GM23338 (cell line): Measurements from ENCODE around the gene CUEDC1. TPM values are rescaled to one million over a fixed set of nuclear protein-coding genes. Genes with fewer than 3 reads are reported as not detected.

Source experiments
- ATAC-seq: fragments of 200-7000 bp; cut with Tn5 transposase; 3 replicates; pipeline ENCODE4 v1.9.1; 2020
- DNase-seq: peaks from one replicate; pipeline ENCODE4 v3.0.0-alpha.2; 2015; ENCODE audit warnings: low spot score
- H2AFZ ChIP-seq: fragments of 200-600 bp; sonication (generic); 2 replicates; pipeline ENCODE4 v1.8.0; 2016; ENCODE audit warnings: antibody characterized with exemption, mild to moderate bottlenecking, moderate library complexity
- H3F3A ChIP-seq: fragments of 200-600 bp; sonication (generic); replicated peaks from 2 replicates; pipeline ENCODE4 v1.8.0; 2017; ENCODE audit warnings: antibody characterized with exemption, mixed run types, low read depth
- H3K27ac ChIP-seq: fragments of 200-600 bp; sonication (generic); 2 replicates; pipeline ENCODE4 v1.6.1; 2016; ENCODE audit warnings: low read depth
- H3K27me3 ChIP-seq: fragments of 200-600 bp; sonication (generic); 2 replicates; pipeline ENCODE4 v1.8.0; 2016; ENCODE audit warnings: mild to moderate bottlenecking, mixed run types, moderate library complexity; ENCODE audit not compliant: insufficient read depth
- H3K36me3 ChIP-seq: fragments of 200-600 bp; sonication (generic); 2 replicates; pipeline ENCODE4 v1.8.0; 2016; ENCODE audit warnings: mild to moderate bottlenecking; ENCODE audit not compliant: insufficient read depth
- H3K4me1 ChIP-seq: fragments of 200-600 bp; sonication (generic); 2 replicates; pipeline ENCODE4 v1.8.0; 2016; ENCODE audit warnings: mild to moderate bottlenecking, moderate library complexity; ENCODE audit not compliant: insufficient read depth
- H3K4me2 ChIP-seq: fragments of 200-600 bp; sonication (generic); 2 replicates; pipeline ENCODE4 v1.7.1; 2017; ENCODE audit warnings: mixed run types
- H3K4me3 ChIP-seq: fragments of 200-600 bp; sonication (generic); 2 replicates; pipeline ENCODE4 v1.6.1; 2016; ENCODE audit warnings: mixed run types
- H3K79me2 ChIP-seq: fragments of 200-600 bp; sonication (generic); replicated peaks from 2 replicates; pipeline ENCODE4 v1.8.0; 2017; ENCODE audit warnings: mild to moderate bottlenecking; ENCODE audit not compliant: insufficient read depth
- H3K9me2 ChIP-seq: fragments of 200-600 bp; sonication (generic); 2 replicates; pipeline ENCODE4 v1.8.0; 2017; ENCODE audit not compliant: insufficient read depth
- H4K20me1 ChIP-seq: fragments of 200-600 bp; sonication (generic); replicated peaks from 2 replicates; pipeline ENCODE4 v1.8.0; 2017; ENCODE audit warnings: mild to moderate bottlenecking; ENCODE audit not compliant: insufficient read depth
- H3K27ac Mint-ChIP-seq: 2 replicates; pipeline ENCODE4 v1.8.0; 2020; ENCODE audit warnings: inconsistent platforms, mild to moderate bottlenecking, moderate library complexity, mixed read lengths
- H3K27me3 Mint-ChIP-seq: 3 replicates; pipeline ENCODE4 v1.8.0; 2022; ENCODE audit warnings: low read depth, mild to moderate bottlenecking, moderate library complexity, mixed read lengths, inconsistent platforms; ENCODE audit not compliant: insufficient read depth, poor library complexity
- H3K36me3 Mint-ChIP-seq: 3 replicates; pipeline ENCODE4 v1.8.0; 2021; ENCODE audit warnings: low read depth, mild to moderate bottlenecking, inconsistent platforms, moderate library complexity, mixed read lengths
- H3K4me1 Mint-ChIP-seq: 3 replicates; pipeline ENCODE4 v1.8.0; 2020; ENCODE audit warnings: mild to moderate bottlenecking, inconsistent platforms, mixed read lengths
- H3K4me3 Mint-ChIP-seq: 3 replicates; pipeline ENCODE4 v1.8.0; 2021; ENCODE audit warnings: moderate library complexity, mild to moderate bottlenecking, inconsistent platforms, mixed read lengths
- H3K9me3 Mint-ChIP-seq: 3 replicates; pipeline ENCODE4 v1.8.0; 2020; ENCODE audit warnings: moderate library complexity, mild to moderate bottlenecking, inconsistent platforms, mixed read lengths
- CREB1 ChIP-seq: fragments of 250-450 bp; sonication (Bioruptor Pico); IDR thresholded peaks from 2 replicates; pipeline ENCODE4 v1.5.0; 2020; ENCODE audit warnings: low read depth, mild to moderate bottlenecking, moderate library complexity
- NANOG ChIP-seq: IDR thresholded peaks from 2 replicates; pipeline ENCODE4 v1.6.1; 2016; ENCODE audit warnings: antibody characterized with exemption, borderline replicate concordance
- STAT1 ChIP-seq: IDR thresholded peaks from one replicate; pipeline ENCODE4 v1.6.1; 2016; ENCODE audit warnings: antibody characterized with exemption; ENCODE audit not compliant: unreplicated experiment
- ZNF114 ChIP-seq: fragments of 250-450 bp; sonication (Bioruptor Pico); IDR thresholded peaks from 2 replicates; pipeline ENCODE4 v1.5.0; 2020; ENCODE audit warnings: mild to moderate bottlenecking, moderate library complexity
- ZNF331 ChIP-seq: fragments of 250-450 bp; sonication (Bioruptor Pico); IDR thresholded peaks from 2 replicates; pipeline ENCODE4 v1.5.0; 2020; ENCODE audit warnings: low read depth, mild to moderate bottlenecking, moderate library complexity
- polyA plus RNA-seq: library from polyadenylated mRNA; unstranded; fragments of >200 nt; fragmentation: Nextera tagmentation; extraction: Ambion mirVana; gene quantifications from 2 replicates; pipeline ENCODE4 v1.2.1, GENCODE V29; 2016
- total RNA-seq: library from RNA; depleted of rRNA; stranded (reverse); fragments of >200 nt; shearing (Covaris generic); gene quantifications from 2 replicates; pipeline ENCODE4 v1.2.3, GENCODE V29; 2014
- TF ChIP-seq, protein P1 (sequence below), 2 experiments: fragments of 200-600 bp in 1 of 2; sonication (generic) in 1 of 2; conservative IDR thresholded peaks; 2 replicates each; pipeline versions ENCODE4 v1.5.1 to v1.6.1; 2016 to 2017; ENCODE audit warnings: antibody characterized with exemption in 2 of 2, low read depth in 2 of 2, mild to moderate bottlenecking in 2 of 2, moderate library complexity in 1 of 2
- TF ChIP-seq, protein P2 (sequence below): fragments of 250-450 bp; sonication (Bioruptor Pico); IDR thresholded peaks from 2 replicates; pipeline ENCODE4 v1.5.0; 2020; ENCODE audit warnings: mild to moderate bottlenecking, moderate library complexity
- TF ChIP-seq, protein P3 (sequence below): IDR thresholded peaks from one replicate; pipeline ENCODE4 v1.6.1; 2018; ENCODE audit warnings: antibody characterized with exemption; ENCODE audit not compliant: unreplicated experiment
- TF ChIP-seq, protein P4 (sequence below): IDR thresholded peaks from 2 replicates; pipeline ENCODE4 v1.6.1; 2016; ENCODE audit warnings: antibody characterized with exemption

The CUEDC1 gene
- total and polyA plus RNA-seq, 2 experiments from 2014 or later, result 3.0 to 7.7 TPM

DNA sequence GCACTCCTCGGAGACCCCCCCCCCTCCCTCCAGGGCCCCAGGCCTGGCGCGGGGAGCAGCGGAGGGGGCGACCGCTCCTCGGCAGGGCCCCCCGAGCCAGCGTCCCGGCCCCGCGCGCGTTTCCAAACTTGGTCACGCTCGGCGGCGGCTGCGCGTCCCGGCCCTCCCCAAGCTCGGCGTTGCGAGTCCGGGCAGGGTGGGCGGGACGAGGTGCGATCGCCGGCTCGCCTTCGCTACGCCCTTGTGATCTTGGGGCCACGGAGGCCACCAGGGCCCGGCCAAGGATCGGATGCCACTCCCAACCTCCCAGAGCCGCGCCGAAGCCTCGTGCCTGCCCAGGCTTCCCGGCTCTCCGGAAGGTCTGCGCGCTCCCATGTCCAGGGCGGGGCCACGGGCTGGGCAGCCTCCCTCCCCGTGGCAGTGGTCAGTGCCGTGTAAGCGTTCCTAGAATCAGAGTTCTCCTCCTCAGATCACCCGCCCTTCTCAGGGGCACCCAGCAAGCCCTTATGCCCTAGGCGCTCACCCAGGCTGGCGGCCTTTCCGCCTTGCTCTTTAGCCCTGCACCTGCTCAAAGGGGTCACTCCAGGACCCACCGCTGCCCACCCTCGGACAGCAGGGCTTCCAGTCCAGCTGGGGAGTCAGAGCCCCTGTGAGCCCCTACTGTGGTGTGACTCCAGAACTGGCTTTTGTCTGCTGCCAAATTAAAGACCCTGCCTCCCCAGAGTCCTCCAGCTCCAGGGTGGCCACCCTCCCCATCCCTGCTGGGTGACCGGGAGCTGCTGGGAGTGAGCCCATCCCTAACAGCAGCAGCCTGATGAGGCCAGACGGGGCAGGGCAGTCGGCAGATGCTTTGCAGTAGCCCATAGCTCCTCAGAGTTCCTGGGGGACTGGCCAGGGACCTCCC, 93.2 kb downstream of the CUEDC1 start:
- H3K36me3 Mint-ChIP-seq, result peaks cover 9% of the 10 kb centered on the region; the same call in 1 of the 3 replicates
- H4K20me1 ChIP-seq, result no peaks in the 10 kb centered on the region
- no peaks in the 10 kb centered on the region for H3K9me3 Mint-ChIP-seq
- TF ChIP-seq, protein P1, sequence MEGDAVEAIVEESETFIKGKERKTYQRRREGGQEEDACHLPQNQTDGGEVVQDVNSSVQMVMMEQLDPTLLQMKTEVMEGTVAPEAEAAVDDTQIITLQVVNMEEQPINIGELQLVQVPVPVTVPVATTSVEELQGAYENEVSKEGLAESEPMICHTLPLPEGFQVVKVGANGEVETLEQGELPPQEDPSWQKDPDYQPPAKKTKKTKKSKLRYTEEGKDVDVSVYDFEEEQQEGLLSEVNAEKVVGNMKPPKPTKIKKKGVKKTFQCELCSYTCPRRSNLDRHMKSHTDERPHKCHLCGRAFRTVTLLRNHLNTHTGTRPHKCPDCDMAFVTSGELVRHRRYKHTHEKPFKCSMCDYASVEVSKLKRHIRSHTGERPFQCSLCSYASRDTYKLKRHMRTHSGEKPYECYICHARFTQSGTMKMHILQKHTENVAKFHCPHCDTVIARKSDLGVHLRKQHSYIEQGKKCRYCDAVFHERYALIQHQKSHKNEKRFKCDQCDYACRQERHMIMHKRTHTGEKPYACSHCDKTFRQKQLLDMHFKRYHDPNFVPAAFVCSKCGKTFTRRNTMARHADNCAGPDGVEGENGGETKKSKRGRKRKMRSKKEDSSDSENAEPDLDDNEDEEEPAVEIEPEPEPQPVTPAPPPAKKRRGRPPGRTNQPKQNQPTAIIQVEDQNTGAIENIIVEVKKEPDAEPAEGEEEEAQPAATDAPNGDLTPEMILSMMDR (conservative IDR thresholded peaks at IDR 0.05; ENCODE audit: low read depth in 2 of 2), result no peak
- TF ChIP-seq, protein P2, sequence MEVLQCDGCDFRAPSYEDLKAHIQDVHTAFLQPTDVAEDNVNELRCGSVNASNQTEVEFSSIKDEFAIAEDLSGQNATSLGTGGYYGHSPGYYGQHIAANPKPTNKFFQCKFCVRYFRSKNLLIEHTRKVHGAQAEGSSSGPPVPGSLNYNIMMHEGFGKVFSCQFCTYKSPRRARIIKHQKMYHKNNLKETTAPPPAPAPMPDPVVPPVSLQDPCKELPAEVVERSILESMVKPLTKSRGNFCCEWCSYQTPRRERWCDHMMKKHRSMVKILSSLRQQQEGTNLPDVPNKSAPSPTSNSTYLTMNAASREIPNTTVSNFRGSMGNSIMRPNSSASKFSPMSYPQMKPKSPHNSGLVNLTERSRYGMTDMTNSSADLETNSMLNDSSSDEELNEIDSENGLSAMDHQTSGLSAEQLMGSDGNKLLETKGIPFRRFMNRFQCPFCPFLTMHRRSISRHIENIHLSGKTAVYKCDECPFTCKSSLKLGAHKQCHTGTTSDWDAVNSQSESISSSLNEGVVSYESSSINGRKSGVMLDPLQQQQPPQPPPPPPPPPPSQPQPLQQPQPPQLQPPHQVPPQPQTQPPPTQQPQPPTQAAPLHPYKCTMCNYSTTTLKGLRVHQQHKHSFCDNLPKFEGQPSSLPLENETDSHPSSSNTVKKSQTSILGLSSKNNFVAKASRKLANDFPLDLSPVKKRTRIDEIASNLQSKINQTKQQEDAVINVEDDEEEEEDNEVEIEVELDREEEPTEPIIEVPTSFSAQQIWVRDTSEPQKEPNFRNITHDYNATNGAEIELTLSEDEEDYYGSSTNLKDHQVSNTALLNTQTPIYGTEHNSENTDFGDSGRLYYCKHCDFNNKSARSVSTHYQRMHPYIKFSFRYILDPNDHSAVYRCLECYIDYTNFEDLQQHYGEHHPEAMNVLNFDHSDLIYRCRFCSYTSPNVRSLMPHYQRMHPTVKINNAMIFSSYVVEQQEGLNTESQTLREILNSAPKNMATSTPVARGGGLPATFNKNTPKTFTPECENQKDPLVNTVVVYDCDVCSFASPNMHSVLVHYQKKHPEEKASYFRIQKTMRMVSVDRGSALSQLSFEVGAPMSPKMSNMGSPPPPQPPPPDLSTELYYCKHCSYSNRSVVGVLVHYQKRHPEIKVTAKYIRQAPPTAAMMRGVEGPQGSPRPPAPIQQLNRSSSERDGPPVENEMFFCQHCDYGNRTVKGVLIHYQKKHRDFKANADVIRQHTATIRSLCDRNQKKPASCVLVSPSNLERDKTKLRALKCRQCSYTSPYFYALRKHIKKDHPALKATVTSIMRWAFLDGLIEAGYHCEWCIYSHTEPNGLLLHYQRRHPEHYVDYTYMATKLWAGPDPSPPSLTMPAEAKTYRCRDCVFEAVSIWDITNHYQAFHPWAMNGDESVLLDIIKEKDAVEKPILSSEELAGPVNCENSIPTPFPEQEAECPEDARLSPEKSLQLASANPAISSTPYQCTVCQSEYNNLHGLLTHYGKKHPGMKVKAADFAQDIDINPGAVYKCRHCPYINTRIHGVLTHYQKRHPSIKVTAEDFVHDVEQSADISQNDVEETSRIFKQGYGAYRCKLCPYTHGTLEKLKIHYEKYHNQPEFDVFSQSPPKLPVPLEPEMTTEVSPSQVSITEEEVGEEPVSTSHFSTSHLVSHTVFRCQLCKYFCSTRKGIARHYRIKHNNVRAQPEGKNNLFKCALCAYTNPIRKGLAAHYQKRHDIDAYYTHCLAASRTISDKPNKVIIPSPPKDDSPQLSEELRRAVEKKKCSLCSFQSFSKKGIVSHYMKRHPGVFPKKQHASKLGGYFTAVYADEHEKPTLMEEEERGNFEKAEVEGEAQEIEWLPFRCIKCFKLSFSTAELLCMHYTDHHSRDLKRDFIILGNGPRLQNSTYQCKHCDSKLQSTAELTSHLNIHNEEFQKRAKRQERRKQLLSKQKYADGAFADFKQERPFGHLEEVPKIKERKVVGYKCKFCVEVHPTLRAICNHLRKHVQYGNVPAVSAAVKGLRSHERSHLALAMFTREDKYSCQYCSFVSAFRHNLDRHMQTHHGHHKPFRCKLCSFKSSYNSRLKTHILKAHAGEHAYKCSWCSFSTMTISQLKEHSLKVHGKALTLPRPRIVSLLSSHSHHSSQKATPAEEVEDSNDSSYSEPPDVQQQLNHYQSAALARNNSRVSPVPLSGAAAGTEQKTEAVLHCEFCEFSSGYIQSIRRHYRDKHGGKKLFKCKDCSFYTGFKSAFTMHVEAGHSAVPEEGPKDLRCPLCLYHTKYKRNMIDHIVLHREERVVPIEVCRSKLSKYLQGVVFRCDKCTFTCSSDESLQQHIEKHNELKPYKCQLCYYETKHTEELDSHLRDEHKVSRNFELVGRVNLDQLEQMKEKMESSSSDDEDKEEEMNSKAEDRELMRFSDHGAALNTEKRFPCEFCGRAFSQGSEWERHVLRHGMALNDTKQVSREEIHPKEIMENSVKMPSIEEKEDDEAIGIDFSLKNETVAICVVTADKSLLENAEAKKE (CRISPR knock-in tag), result no peak
- TF ChIP-seq, protein P3, sequence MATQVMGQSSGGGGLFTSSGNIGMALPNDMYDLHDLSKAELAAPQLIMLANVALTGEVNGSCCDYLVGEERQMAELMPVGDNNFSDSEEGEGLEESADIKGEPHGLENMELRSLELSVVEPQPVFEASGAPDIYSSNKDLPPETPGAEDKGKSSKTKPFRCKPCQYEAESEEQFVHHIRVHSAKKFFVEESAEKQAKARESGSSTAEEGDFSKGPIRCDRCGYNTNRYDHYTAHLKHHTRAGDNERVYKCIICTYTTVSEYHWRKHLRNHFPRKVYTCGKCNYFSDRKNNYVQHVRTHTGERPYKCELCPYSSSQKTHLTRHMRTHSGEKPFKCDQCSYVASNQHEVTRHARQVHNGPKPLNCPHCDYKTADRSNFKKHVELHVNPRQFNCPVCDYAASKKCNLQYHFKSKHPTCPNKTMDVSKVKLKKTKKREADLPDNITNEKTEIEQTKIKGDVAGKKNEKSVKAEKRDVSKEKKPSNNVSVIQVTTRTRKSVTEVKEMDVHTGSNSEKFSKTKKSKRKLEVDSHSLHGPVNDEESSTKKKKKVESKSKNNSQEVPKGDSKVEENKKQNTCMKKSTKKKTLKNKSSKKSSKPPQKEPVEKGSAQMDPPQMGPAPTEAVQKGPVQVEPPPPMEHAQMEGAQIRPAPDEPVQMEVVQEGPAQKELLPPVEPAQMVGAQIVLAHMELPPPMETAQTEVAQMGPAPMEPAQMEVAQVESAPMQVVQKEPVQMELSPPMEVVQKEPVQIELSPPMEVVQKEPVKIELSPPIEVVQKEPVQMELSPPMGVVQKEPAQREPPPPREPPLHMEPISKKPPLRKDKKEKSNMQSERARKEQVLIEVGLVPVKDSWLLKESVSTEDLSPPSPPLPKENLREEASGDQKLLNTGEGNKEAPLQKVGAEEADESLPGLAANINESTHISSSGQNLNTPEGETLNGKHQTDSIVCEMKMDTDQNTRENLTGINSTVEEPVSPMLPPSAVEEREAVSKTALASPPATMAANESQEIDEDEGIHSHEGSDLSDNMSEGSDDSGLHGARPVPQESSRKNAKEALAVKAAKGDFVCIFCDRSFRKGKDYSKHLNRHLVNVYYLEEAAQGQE, result no peak
- TF ChIP-seq ZNF331 (CRISPR knock-in tag) (no peak), STAT1 (no peak), NANOG (no peak), CREB1 (CRISPR knock-in tag) (no peak), ZNF114 (CRISPR knock-in tag) (no peak)
- TF ChIP-seq, protein P4, sequence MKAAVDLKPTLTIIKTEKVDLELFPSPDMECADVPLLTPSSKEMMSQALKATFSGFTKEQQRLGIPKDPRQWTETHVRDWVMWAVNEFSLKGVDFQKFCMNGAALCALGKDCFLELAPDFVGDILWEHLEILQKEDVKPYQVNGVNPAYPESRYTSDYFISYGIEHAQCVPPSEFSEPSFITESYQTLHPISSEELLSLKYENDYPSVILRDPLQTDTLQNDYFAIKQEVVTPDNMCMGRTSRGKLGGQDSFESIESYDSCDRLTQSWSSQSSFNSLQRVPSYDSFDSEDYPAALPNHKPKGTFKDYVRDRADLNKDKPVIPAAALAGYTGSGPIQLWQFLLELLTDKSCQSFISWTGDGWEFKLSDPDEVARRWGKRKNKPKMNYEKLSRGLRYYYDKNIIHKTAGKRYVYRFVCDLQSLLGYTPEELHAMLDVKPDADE, result no peak
- peaks cover 9% of the 10 kb centered on the region; the same call in 1 of the 2 replicates for H3F3A ChIP-seq
- no peak overlapping the region for H3K27ac Mint-ChIP-seq
- H3K9me2 ChIP-seq, result no peaks in the 10 kb centered on the region
- ATAC-seq (peak; percentile 38), DNase-seq (peak; percentile 73)
- H3K4me3 ChIP-seq, result peak overlapping the region; percentile 76
- H2AFZ ChIP-seq, result peak overlapping the region; percentile 95
- no peaks in the 10 kb centered on the region for H3K79me2 ChIP-seq
- peaks cover 30% of the 10 kb centered on the region; the same call in 1 of the 2 replicates for H3K4me1 ChIP-seq
- H3K27me3 ChIP-seq, result peaks cover 44% of the 10 kb centered on the region
- H3K4me2 ChIP-seq, result peak overlapping the region; percentile 99
- H3K36me3 ChIP-seq, result no peaks in the 10 kb centered on the region
- peaks cover 44% of the 10 kb centered on the region for H3K27me3 Mint-ChIP-seq
- H3K4me1 Mint-ChIP-seq, result peaks cover 42% of the 10 kb centered on the region
- peak overlapping the region; percentile 80 for H3K4me3 Mint-ChIP-seq
- H3K27ac ChIP-seq, result no peak overlapping the region
